ENCODE results near the gene RANBP10. TPM values are rescaled to one million over a fixed set of nuclear protein-coding genes. Genes with fewer than 3 reads are reported as not detected.

RANBP10 gene
- polyA plus RNA-seq, 3 donors = 7.9 to 8.8 (median 8.3) TPM

DNA sequence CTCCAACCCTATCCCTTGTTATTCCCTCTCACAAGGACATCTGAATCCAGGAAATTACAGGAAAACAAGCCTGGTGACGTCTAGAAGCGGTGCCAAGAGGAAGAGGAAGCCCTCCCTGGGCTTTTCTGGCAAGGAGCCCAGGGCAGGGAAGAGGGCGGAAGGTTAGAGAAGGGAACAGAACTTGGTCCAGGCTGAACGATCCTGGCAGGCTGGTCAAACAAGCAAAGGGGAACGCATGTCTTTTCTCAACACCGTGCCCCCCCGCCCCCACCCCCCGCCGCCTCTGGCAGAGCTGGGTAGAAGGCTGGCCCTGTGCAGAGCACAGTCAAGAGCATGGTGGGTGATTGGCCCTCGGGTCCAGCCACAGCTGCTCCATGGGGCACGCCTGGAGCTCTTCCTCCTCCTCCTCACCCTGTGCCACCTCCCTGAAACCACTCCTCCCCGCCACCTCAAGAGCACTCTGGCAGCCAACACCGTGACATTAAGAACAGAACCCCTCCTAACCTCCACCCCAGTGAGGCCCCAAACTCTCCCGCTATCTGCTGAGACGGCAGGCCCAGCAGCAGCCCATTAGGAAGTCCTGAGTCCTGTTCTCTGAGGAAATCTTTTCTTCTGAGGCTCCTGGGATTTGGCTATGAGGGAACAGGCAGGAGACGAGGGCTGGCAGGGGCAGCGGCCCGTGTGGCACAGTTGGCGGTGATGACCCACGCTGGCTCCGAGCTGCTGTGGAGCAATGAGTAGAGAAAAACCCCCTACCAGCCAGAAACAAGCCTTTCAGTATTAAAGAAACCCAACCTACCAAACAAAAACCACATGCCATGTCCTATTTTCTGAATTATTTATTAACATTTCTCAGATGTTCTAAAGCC is 132.4 kb downstream of the RANBP10 start:
- WGBS, 3 donors = 23 to 45% (median 32%) methylated on average over 20 to 21 of the region's 21 CpGs
- H3K27ac ChIP-seq (ENCODE audit: low read depth, low read length) = peak overlapping the region; percentile 38

Other genes with a start within 250 kb of the RANBP10 start
- 10 to 100 TPM; 12.4 to 26.0 (median 15.2) TPM for gene CTCF, start 244.0 kb downstream of the RANBP10 start, polyA plus RNA-seq
- gene CARMIL2, start 161.4 kb downstream of the RANBP10 start, polyA plus RNA-seq = 1 to 10 TPM in 2 of 3 donors, under 1 TPM in 1; 0.45 to 1.9 (median 1.7) TPM
- gene ACD, start 146.3 kb downstream of the RANBP10 start, polyA plus RNA-seq = 10 to 100 TPM; 12.7 to 15.6 (median 13.3) TPM
- gene PARD6A, start 145.6 kb downstream of the RANBP10 start, polyA plus RNA-seq = 10 to 100 TPM in 1 of 3 donors, 1 to 10 TPM in 2; 1.7 to 24.8 (median 3.4) TPM
- gene ENKD1, start 139.8 kb downstream of the RANBP10 start, polyA plus RNA-seq = 10 to 100 TPM; 10.4 to 88.2 (median 16.5) TPM
- gene C16orf86, start 139.7 kb downstream of the RANBP10 start, polyA plus RNA-seq = 1 to 10 TPM; 3.5 to 6.5 (median 4.9) TPM
- 10 to 100 TPM in 2 of 3 donors, 1 to 10 TPM in 1; 8.7 to 13.3 (median 13.1) TPM for gene GFOD2, start 87.2 kb downstream of the RANBP10 start, polyA plus RNA-seq
- gene TSNAXIP1, start 329 bp upstream of the RANBP10 start, polyA plus RNA-seq = 1 to 10 TPM in 2 of 3 donors, under 1 TPM in 1; 0.92 to 1.7 (median 1.1) TPM
- gene THAP11, start 35.8 kb upstream of the RANBP10 start, polyA plus RNA-seq = 10 to 100 TPM; 11.4 to 16.4 (median 15.6) TPM
- 100 to 1,000 TPM in 2 of 3 donors, 10 to 100 TPM in 1; 63.8 to 120 (median 113) TPM for gene NUTF2, start 40.4 kb upstream of the RANBP10 start, polyA plus RNA-seq
- gene CENPT, start 41.1 kb upstream of the RANBP10 start, polyA plus RNA-seq = 10 to 100 TPM; 41.0 to 47.5 (median 44.4) TPM
- 10 to 100 TPM; 24.3 to 37.3 (median 33.8) TPM for gene EDC4, start 66.5 kb upstream of the RANBP10 start, polyA plus RNA-seq
- gene NRN1L, start 78.3 kb upstream of the RANBP10 start, polyA plus RNA-seq = 1 to 10 TPM in 1 of 3 donors, under 1 TPM in 2; 0.64 to 1.3 (median 0.89) TPM
- gene PSKH1, start 86.7 kb upstream of the RANBP10 start, polyA plus RNA-seq = 10 to 100 TPM; 19.2 to 26.8 (median 23.5) TPM
- gene CTRL, start 125.3 kb upstream of the RANBP10 start, polyA plus RNA-seq = 100 to 1,000 TPM in 1 of 3 donors, 1 to 10 TPM in 2; 1.3 to 627 (median 2.2) TPM
- gene PSMB10, start 130.3 kb upstream of the RANBP10 start, polyA plus RNA-seq = 10 to 100 TPM; 69.8 to 81.9 (median 80.0) TPM
- 10 to 100 TPM in 2 of 3 donors, 1 to 10 TPM in 1; 7.5 to 34.0 (median 18.5) TPM for gene LCAT, start 137.6 kb upstream of the RANBP10 start, polyA plus RNA-seq
- gene SLC12A4, start 162.1 kb upstream of the RANBP10 start, polyA plus RNA-seq = 10 to 100 TPM; 13.2 to 56.9 (median 44.4) TPM
- gene DPEP3, start 173.9 kb upstream of the RANBP10 start, polyA plus RNA-seq = under 1 TPM in 1 of 3 donors, not detected in 2; 0.34 TPM
- 1 to 10 TPM in 2 of 3 donors, under 1 TPM in 1; 0.76 to 4.2 (median 3.2) TPM for gene DPEP2, start 192.9 kb upstream of the RANBP10 start, polyA plus RNA-seq
- gene DPEP2NB, start 209.4 kb upstream of the RANBP10 start, polyA plus RNA-seq = not detected
- 10 to 100 TPM in 1 of 3 donors, 1 to 10 TPM in 2; 4.8 to 15.5 (median 5.5) TPM for gene DDX28, start 216.7 kb upstream of the RANBP10 start, polyA plus RNA-seq
- gene DUS2, start 216.7 kb upstream of the RANBP10 start, polyA plus RNA-seq = 1 to 10 TPM; 3.5 to 9.0 (median 8.8) TPM

Measured in adipose tissue (tissue), 3 donors.